ENCODE results near the gene PHLDB3. TPM values are rescaled to one million over a fixed set of nuclear protein-coding genes. Genes with fewer than 3 reads are reported as not detected.

Gene PHLDB3
- polyA plus RNA-seq, 1 of the 3 experiments (the other 2 are of a cell fraction), result 15.6 TPM

- TF ChIP-seq FOSL2 (IDR thresholded peaks at IDR 0.05; ENCODE audit: borderline replicate concordance, low read depth) (no peak), SMC3 (IDR thresholded peaks at IDR 0.05; ENCODE audit: low read depth, low read length) (no peak), YY1 (IDR thresholded peaks at IDR 0.05; ENCODE audit: low read depth) (no peak), USF2 (IDR thresholded peaks at IDR 0.05; ENCODE audit: borderline replicate concordance, low read depth, low read length) (no peak), RFX5 (IDR thresholded peaks at IDR 0.05; ENCODE audit: low read length) (no peak)
Observed at GRCh38 chr19:43552198-43552450, 47.6 kb upstream of the PHLDB3 start (continued).

- Histone ChIP-seq H3K9me2 (no peaks in the 10 kb centered on the region), H3K79me2 (ENCODE audit: insufficient read depth) (no peaks in the 10 kb centered on the region; the same call in 1 of the 2 replicates), H3K4me1 (ENCODE audit: control insufficient read depth in 1 of 2, insufficient read depth in 2 of 2, low read depth in 1 of 2, low read length in 1 of 2) (no peaks in the 10 kb centered on the region), H3K4me3 (ENCODE audit: low read depth in 2 of 2, low read length in 1 of 2) (no peak overlapping the region), H3K9me3 (no peaks in the 10 kb centered on the region), H3K36me3 (replicated peaks in 1 of 2; ENCODE audit: control insufficient read depth in 1 of 2, insufficient read depth in 2 of 2, low read length in 1 of 2) (peaks cover 17 to 46% of the 10 kb centered on the region in 2 experiments), H3K4me2 (no peak overlapping the region), H3K9ac (no peak overlapping the region), H2AFZ (ENCODE audit: low read depth) (no peak overlapping the region), H3K27me3 (ENCODE audit: insufficient read depth) (no peaks in the 10 kb centered on the region), H3F3A (replicated peaks; ENCODE audit: insufficient read depth) (peaks cover 10% of the 10 kb centered on the region), H4K20me1 (ENCODE audit: insufficient read depth) (no peaks in the 10 kb centered on the region), H3K27ac (ENCODE audit: low read depth in 2 of 2, low read length in 1 of 2) (no peak overlapping the region)
- WGBS (ENCODE audit: low lambda C conversion rate), result 92% methylated on average over 20 of the region's 23 CpGs
- ChIA-PET POLR2A (no interaction called here), CTCF (interaction anchor here (0.8 to 8.5 kb wide), 2 partner anchors 16 to 44 kb away, joined by 3 to 104 read pairs; partner anchors contain the start of genes IRGQ and ZNF576)
- no peak for DNase-seq
- TF ChIP-seq USF1 (IDR thresholded peaks at IDR 0.05; ENCODE audit: borderline replicate concordance, low read depth) (no peak), CTCF (IDR thresholded peaks at IDR 0.05) (no peak), PBX3 (IDR thresholded peaks at IDR 0.05) (no peak), FOSL2 (IDR thresholded peaks at IDR 0.05; ENCODE audit: borderline replicate concordance, low read depth) (no peak), POLR2AphosphoS5 (IDR thresholded peaks at IDR 0.05; ENCODE audit: low read depth, low read length) (no peak), GATA2 (CRISPR knock-in tag; IDR thresholded peaks at IDR 0.05) (no peak), ZBTB33 (IDR thresholded peaks at IDR 0.05; ENCODE audit: borderline replicate concordance, low read depth) (no peak), TAF1 (IDR thresholded peaks at IDR 0.05; ENCODE audit: borderline replicate concordance, low read depth, low read length) (no peak), CHD2 (IDR thresholded peaks at IDR 0.05; ENCODE audit: low read length, partially characterized antibody) (no peak), SMC3 (IDR thresholded peaks at IDR 0.05; ENCODE audit: low read depth, low read length) (no peak), IRF3 (IDR thresholded peaks at IDR 0.05; ENCODE audit: low read depth, low read length) (no peak), EZH2phosphoT487 (IDR thresholded peaks at IDR 0.05; ENCODE audit: borderline replicate concordance, low read depth) (no peak), MEF2A (IDR thresholded peaks at IDR 0.05; ENCODE audit: borderline replicate concordance, low read depth) (no peak), RXRA (IDR thresholded peaks at IDR 0.05; ENCODE audit: borderline replicate concordance, low read depth) (no peak), TCF12 (IDR thresholded peaks at IDR 0.05) (no peak)
Observed at GRCh38 chr19:43551399-43552197, 47.1 kb upstream of the PHLDB3 start.

All from SK-N-SH (cell line).